ENCODE measurements around the gene RPS6KA2. TPM values are rescaled to one million over a fixed set of nuclear protein-coding genes. Genes with fewer than 3 reads are reported as not detected.

RPS6KA2 gene
- total and polyA plus RNA-seq, 2 donors (not counting 3 experiments of a cell fraction or from before 2014, with no cell fraction given), result 54.5 to 75.8 TPM

DNA sequence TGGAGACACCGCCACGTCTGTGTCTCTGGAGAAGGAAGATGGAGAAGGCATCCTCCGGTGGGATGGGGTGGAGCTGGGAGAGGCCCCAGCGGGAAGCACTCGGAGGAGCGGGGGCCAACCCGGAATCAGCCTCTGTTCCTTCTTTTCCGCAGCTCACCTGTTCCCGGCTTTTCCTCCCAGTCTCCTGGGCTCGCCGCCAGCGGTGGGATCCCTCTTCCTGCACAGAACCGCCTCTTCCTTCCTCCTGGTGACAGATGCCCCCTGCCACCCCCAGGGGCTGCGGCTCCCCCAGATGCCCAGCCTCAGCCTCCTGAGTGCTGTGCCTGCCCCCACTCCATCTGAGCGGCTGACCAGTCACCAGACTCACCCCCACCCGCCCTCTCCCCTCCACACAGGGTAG lies 63.9 kb downstream of the RPS6KA2 start:
- POLR2A ChIA-PET, result no interaction called here
- no peak for DNase-seq (ENCODE audit: low read depth, low spot score)
- peaks cover 2 to 5% of the 10 kb centered on the region in 2 experiments for H3K36me3 ChIP-seq (ENCODE audit: control insufficient read depth in 2 of 2, extremely low read depth in 1 of 2, insufficient read depth in 2 of 2, low read length in 2 of 2)
- peak; percentile 31 for FAIRE-seq
- no peak overlapping the region for H3K27ac ChIP-seq (ENCODE audit: insufficient read depth, low read depth, low read length)
- no peaks in the 10 kb centered on the region for H3K9me3 ChIP-seq (replicated peaks; ENCODE audit: control insufficient read depth, insufficient read depth, low read length)
- H3K27me3 ChIP-seq (ENCODE audit: control insufficient read depth in 2 of 2, insufficient read depth in 2 of 2, low read length in 2 of 2), result no peaks in the 10 kb centered on the region
- dilution Hi-C loops (cut with MboI; ENCODE audit: extremely low pct_ligation_motif_present, low sequenced_read_pairs) (no loop called here), intact Hi-C loops (cut with micrococcal nuclease) (no loop called here)
- H3K9me1 ChIP-seq (replicated peaks; ENCODE audit: control insufficient read depth, extremely low read depth, insufficient read depth, low read length), result no peaks in the 10 kb centered on the region
- TF ChIP-seq CTCF (IDR thresholded peaks at IDR 0.05; ENCODE audit: extremely low read depth in 1 of 2, insufficient read depth in 1 of 2, low read depth in 1 of 2, low read length in 2 of 2), result no peak
- no peak for TF ChIP-seq MAX (IDR thresholded peaks at IDR 0.05; ENCODE audit: insufficient read depth, insufficient read length)
- no peak for TF ChIP-seq POLR2AphosphoS5 (IDR thresholded peaks at IDR 0.05; ENCODE audit: insufficient read depth, low read depth, low read length)
- TF ChIP-seq MYC (IDR thresholded peaks at IDR 0.05; ENCODE audit: low read depth, low read length), result no peak
- TF ChIP-seq FOS (IDR thresholded peaks at IDR 0.05; ENCODE audit: borderline replicate concordance, insufficient read depth, low read length), result no peak
- no peak for TF ChIP-seq EZH2 (IDR thresholded peaks at IDR 0.05; ENCODE audit: borderline replicate concordance, low read depth, low read length, severe bottlenecking)
- no peak for TF ChIP-seq GATA2 (IDR thresholded peaks at IDR 0.05; ENCODE audit: insufficient read depth, insufficient read length, low read depth, low read length)
- no peak for TF ChIP-seq POLR2A (IDR thresholded peaks at IDR 0.05; ENCODE audit: low read depth, low read length)
- no peak for TF ChIP-seq JUN (IDR thresholded peaks at IDR 0.05; ENCODE audit: borderline replicate concordance, insufficient read depth, insufficient read length, low read depth)
- no TSS peak for BruUV-seq (replicated peaks)
- H3K9ac ChIP-seq (replicated peaks; ENCODE audit: extremely low read depth, insufficient read depth, low read length), result no peak overlapping the region
- no peaks in the 10 kb centered on the region for H4K20me1 ChIP-seq (replicated peaks; ENCODE audit: control insufficient read depth, extremely low read depth, insufficient read depth, low read length)
- no peak overlapping the region for H3K4me3 ChIP-seq (replicated peaks in 1 of 3; ENCODE audit: insufficient read depth in 1 of 3, low read depth in 1 of 3, low read length in 3 of 3)
- H3K4me1 ChIP-seq (ENCODE audit: control insufficient read depth, extremely low read depth, insufficient read depth, low read length), result peaks cover 28% of the 10 kb centered on the region
- no peak overlapping the region for H3K4me2 ChIP-seq (ENCODE audit: insufficient read depth, low read length)
- no peak overlapping the region for H2AFZ ChIP-seq (ENCODE audit: low read depth, low read length)
- CTCF ChIA-PET, result interaction anchor here (0.9 to 1.3 kb wide), 2 partner anchors 10 to 12 kb away, joined by 3 to 5 read pairs; no protein-coding TSS in a partner anchor
- peaks cover 10% of the 10 kb centered on the region for H3K79me2 ChIP-seq (ENCODE audit: control insufficient read depth, insufficient read depth, low read length)

Measured in endothelial cell of umbilical vein (primary cell).